Measurements from ENCODE around the gene FRMD4A. TPM values are rescaled to one million over a fixed set of nuclear protein-coding genes. Genes with fewer than 3 reads are reported as not detected.

FRMD4A gene
- total and polyA plus RNA-seq, 10 of the 15 experiments (the other 5 are each of a cell fraction or from before 2014, with no cell fraction given), result 17.8 to 75.2 (median 39.1) TPM

DNA sequence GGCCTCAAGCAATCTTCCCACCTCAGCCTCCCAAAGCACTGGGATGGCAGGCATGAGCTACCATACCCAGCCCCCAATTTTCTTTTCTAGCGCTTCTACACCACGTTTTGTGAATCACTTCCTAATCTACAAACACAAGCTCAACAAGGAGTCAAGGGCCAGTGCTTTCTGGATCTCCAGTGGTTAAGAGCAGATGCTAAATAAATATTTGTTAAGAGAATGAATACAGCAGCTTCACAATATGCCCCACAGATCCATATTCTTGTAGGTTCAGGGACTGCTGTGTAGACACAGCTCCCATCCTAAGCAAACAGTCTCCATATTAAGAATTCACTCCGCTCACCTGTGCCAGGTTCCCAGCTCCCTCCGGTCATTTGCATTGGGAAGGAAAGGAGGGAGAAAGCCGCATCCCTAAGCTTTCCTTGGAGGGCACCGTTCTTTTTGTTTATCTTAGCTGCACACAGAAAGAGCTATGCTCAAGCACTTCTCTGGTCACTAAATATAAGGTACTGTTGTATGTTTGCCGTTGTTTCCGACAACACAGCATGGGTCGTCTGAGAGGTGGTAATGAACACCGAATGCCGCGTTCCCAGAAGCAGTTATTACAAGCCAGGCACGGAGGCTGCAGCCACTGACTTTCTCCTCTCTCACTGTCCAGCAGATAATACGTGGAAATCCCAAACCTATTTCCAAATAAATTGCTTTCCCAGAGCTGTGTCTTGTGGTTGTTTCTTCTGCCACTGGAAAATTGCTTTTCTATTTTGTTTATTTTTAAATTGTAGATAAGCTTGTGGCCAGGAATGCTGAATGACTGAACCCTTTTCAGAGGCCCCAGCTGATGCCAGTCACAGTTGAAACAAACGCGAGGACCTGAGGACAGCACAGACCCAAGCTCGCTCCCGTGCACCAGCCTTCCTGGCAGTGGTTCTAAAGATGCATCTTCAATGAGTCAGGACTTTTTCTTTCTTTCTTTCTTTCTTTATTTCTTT is 526.9 kb downstream of the FRMD4A start (continued):
- TF ChIP-seq, protein P1, sequence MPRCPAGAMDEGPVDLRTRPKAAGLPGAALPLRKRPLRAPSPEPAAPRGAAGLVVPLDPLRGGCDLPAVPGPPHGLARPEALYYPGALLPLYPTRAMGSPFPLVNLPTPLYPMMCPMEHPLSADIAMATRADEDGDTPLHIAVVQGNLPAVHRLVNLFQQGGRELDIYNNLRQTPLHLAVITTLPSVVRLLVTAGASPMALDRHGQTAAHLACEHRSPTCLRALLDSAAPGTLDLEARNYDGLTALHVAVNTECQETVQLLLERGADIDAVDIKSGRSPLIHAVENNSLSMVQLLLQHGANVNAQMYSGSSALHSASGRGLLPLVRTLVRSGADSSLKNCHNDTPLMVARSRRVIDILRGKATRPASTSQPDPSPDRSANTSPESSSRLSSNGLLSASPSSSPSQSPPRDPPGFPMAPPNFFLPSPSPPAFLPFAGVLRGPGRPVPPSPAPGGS (IDR thresholded peaks at IDR 0.05; ENCODE audit: borderline replicate concordance, insufficient read depth, low read depth, low read length, poor library complexity, severe bottlenecking), result no peak

DNA sequence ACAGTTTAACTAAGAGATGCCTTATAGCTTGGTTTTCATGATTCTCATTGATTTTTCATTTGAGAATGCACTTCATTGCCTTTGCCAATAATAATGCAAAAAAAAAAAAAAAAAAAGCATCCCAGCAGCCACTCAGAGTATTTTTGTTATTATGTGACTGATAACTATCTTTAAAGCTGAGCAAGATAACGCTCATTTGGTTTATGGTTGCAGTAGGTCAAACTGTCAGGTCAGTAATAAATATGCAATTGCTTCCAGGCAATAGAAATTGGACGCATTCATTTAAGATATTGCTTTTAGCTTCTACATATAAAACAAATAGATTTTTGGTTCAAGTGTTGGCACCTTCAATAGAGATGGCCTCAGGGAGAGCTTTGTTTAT is 528.8 kb downstream of the FRMD4A start:
- Histone ChIP-seq H3K4me2 (ENCODE audit: control insufficient read depth, insufficient read depth) (no peak overlapping the region), H3K4me1 (ENCODE audit: control insufficient read depth, insufficient read depth, low read length) (no peaks in the 10 kb centered on the region), H3K27me3 (replicated peaks in 1 of 2; ENCODE audit: control insufficient read depth in 2 of 2, insufficient read depth in 2 of 2, low read length in 1 of 2) (no peaks in the 10 kb centered on the region), H2AFZ (ENCODE audit: control insufficient read depth, low read depth, low read length) (no peak overlapping the region), H3K79me2 (ENCODE audit: control insufficient read depth, insufficient read depth, low read length) (no peaks in the 10 kb centered on the region), H3K27ac (ENCODE audit: control insufficient read depth, insufficient read depth) (no peak overlapping the region), H3K9ac (ENCODE audit: control insufficient read depth, insufficient read depth, low read length) (no peak overlapping the region), H4K20me1 (ENCODE audit: control insufficient read depth, insufficient read depth) (no peaks in the 10 kb centered on the region), H3K9me3 (replicated peaks; ENCODE audit: control insufficient read depth, insufficient read depth, low read length) (no peaks in the 10 kb centered on the region; the same call in 2 of the 3 replicates), H3K36me3 (ENCODE audit: control insufficient read depth in 2 of 2, insufficient read depth in 2 of 2, low read length in 1 of 2) (no peaks in the 10 kb centered on the region), H3K4me3 (no peak overlapping the region)
- ChIA-PET POLR2A (interaction anchor here (0.6 to 0.7 kb wide), 2 partner anchors 163 to 464 kb away, joined by 4 to 5 read pairs; no protein-coding TSS in a partner anchor), RAD21 (ENCODE audit: unreplicated experiment) (interaction anchor here (0.6 kb wide), 1 partner anchor 29 kb away, joined by 5 read pairs; no protein-coding TSS in a partner anchor), CTCF (interaction anchor here (0.9 kb wide), 1 partner anchor 18 kb away, joined by 3 read pairs; no protein-coding TSS in a partner anchor), SMC1A (ENCODE audit: uncharacterized antibody, unreplicated experiment) (interaction anchor here (0.7 to 1.9 kb wide), 5 partner anchors 9 to 292 kb away, joined by 3 to 8 read pairs (median 4); no protein-coding TSS in a partner anchor)
- no peak for DNase-seq (ENCODE audit: low read depth, low spot score)
- intact Hi-C loops (cut with micrococcal nuclease; ENCODE audit: unreplicated experiment) (no loop called here), in situ Hi-C loops (cut with MboI) (no loop called here)
- no TSS peak for BruUV-seq (replicated peaks)
- 46% methylated on average over 2 of the region's 2 CpGs for WGBS (ENCODE audit: insufficient coverage, insufficient replicate concordance, low lambda C conversion rate, missing lambda C conversion rate)
- no peak for ATAC-seq
- FAIRE-seq, result no peak
- no peak for TF ChIP-seq KDM1A (IDR thresholded peaks at IDR 0.05; ENCODE audit: borderline replicate concordance)
- no peak for TF ChIP-seq ZNF217 (IDR thresholded peaks at IDR 0.05)
- TF ChIP-seq WRNIP1 (IDR thresholded peaks at IDR 0.05; ENCODE audit: borderline replicate concordance, low read depth, low read length), result no peak
- no peak for TF ChIP-seq NR2C1 (IDR thresholded peaks at IDR 0.05)
- TF ChIP-seq RELA (IDR thresholded peaks at IDR 0.05; ENCODE audit: borderline replicate concordance, partially characterized antibody), result no peak
- TF ChIP-seq PAX5 (IDR thresholded peaks at IDR 0.05; ENCODE audit: borderline replicate concordance, low read depth, low read length), result no peak
- TF ChIP-seq, protein P2, sequence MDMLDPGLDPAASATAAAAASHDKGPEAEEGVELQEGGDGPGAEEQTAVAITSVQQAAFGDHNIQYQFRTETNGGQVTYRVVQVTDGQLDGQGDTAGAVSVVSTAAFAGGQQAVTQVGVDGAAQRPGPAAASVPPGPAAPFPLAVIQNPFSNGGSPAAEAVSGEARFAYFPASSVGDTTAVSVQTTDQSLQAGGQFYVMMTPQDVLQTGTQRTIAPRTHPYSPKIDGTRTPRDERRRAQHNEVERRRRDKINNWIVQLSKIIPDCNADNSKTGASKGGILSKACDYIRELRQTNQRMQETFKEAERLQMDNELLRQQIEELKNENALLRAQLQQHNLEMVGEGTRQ (IDR thresholded peaks at IDR 0.05; ENCODE audit: borderline replicate concordance, low read depth, low read length), result no peak
- no peak for TF ChIP-seq ATF7 (IDR thresholded peaks at IDR 0.05; ENCODE audit: low read depth)
- TF ChIP-seq NFYA (IDR thresholded peaks at IDR 0.05; ENCODE audit: borderline replicate concordance, low read depth, low read length), result no peak
- TF ChIP-seq, protein P3, sequence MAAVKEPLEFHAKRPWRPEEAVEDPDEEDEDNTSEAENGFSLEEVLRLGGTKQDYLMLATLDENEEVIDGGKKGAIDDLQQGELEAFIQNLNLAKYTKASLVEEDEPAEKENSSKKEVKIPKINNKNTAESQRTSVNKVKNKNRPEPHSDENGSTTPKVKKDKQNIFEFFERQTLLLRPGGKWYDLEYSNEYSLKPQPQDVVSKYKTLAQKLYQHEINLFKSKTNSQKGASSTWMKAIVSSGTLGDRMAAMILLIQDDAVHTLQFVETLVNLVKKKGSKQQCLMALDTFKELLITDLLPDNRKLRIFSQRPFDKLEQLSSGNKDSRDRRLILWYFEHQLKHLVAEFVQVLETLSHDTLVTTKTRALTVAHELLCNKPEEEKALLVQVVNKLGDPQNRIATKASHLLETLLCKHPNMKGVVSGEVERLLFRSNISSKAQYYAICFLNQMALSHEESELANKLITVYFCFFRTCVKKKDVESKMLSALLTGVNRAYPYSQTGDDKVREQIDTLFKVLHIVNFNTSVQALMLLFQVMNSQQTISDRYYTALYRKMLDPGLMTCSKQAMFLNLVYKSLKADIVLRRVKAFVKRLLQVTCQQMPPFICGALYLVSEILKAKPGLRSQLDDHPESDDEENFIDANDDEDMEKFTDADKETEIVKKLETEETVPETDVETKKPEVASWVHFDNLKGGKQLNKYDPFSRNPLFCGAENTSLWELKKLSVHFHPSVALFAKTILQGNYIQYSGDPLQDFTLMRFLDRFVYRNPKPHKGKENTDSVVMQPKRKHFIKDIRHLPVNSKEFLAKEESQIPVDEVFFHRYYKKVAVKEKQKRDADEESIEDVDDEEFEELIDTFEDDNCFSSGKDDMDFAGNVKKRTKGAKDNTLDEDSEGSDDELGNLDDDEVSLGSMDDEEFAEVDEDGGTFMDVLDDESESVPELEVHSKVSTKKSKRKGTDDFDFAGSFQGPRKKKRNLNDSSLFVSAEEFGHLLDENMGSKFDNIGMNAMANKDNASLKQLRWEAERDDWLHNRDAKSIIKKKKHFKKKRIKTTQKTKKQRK (IDR thresholded peaks at IDR 0.05; ENCODE audit: low read depth, low read length), result no peak
- TF ChIP-seq CBX5 (IDR thresholded peaks at IDR 0.05; ENCODE audit: low read depth), result no peak
- TF ChIP-seq EED (IDR thresholded peaks at IDR 0.05; ENCODE audit: low read depth), result no peak
- TF ChIP-seq FOXK2 (IDR thresholded peaks at IDR 0.05), result no peak

Data from GM12878 (cell line).